ENCODE data around the gene UBE3B. TPM values are rescaled to one million over a fixed set of nuclear protein-coding genes. Genes with fewer than 3 reads are reported as not detected.

Gene UBE3B
- total RNA-seq, 1 donor from 2014 or later: 28.4 TPM

DNA sequence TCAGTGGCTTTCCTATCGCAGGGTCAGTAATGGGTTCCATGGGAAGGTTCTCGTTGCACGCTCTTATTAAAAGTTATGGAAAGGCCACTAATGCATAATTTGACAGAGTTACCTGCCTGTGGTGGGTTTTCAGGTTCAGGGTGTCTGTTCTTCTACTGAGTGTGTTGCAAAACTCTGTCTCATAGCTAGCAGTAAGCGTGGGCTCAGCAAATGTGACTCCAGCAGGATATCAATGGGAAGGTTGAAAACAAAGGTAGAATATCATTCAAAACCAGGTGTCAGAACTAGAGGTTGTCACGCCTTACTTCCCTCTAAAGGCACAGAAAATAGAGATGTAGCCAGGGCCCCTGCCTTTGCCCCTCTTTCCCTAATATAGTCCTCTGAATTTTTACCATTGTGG is 24.9 kb downstream of the UBE3B start:
- DNase-seq (ENCODE audit: low spot score): no peak
- Mint-ChIP-seq H3K4me3 (no peak overlapping the region), H3K4me1 (no peaks in the 10 kb centered on the region), H3K9me3 (no peaks in the 10 kb centered on the region), H3K27ac (no peak overlapping the region), H3K36me3 (peaks cover 24% of the 10 kb centered on the region), H3K27me3 (ENCODE audit: insufficient read depth, low read depth) (no peaks in the 10 kb centered on the region)
- no peaks in the 10 kb centered on the region for H3F3A ChIP-seq (ENCODE audit: low read depth)
- H3K27ac ChIP-seq: no peak overlapping the region
- H3K36me3 ChIP-seq: no peaks in the 10 kb centered on the region
- no peaks in the 10 kb centered on the region for H3K4me1 ChIP-seq
- no peaks in the 10 kb centered on the region for H3K79me2 ChIP-seq (ENCODE audit: low read depth)
- TF ChIP-seq EZH2phosphoT487 (IDR thresholded peaks at IDR 0.05) (no peak), EZH2 (IDR thresholded peaks at IDR 0.05) (no peak)
- no peaks in the 10 kb centered on the region for H3K9me3 ChIP-seq (ENCODE audit: low read depth)
- H3K27me3 ChIP-seq: no peaks in the 10 kb centered on the region
- H3K4me3 ChIP-seq: no peak overlapping the region
- H3K9ac ChIP-seq: no peak overlapping the region
- no peaks in the 10 kb centered on the region for H4K20me1 ChIP-seq (ENCODE audit: low read depth)
- no peak overlapping the region for H2AFZ ChIP-seq (replicated peaks)
- no peak overlapping the region for H3K4me2 ChIP-seq

GRCh38 chr12:109503611-109504010 is 26.2 kb downstream of the UBE3B start:
- Histone ChIP-seq H3K27me3 (no peaks in the 10 kb centered on the region), H3K79me2 (ENCODE audit: low read depth) (no peaks in the 10 kb centered on the region), H3K4me3 (no peak overlapping the region), H3K36me3 (no peaks in the 10 kb centered on the region), H3K27ac (no peak overlapping the region), H2AFZ (replicated peaks) (no peak overlapping the region), H4K20me1 (ENCODE audit: low read depth) (no peaks in the 10 kb centered on the region), H3K9ac (no peak overlapping the region), H3K9me3 (ENCODE audit: low read depth) (no peaks in the 10 kb centered on the region), H3K4me2 (no peak overlapping the region), H3F3A (ENCODE audit: low read depth) (no peaks in the 10 kb centered on the region), H3K4me1 (no peaks in the 10 kb centered on the region)
- Mint-ChIP-seq H3K9me3 (no peaks in the 10 kb centered on the region), H3K27me3 (ENCODE audit: insufficient read depth, low read depth) (peaks cover 3% of the 10 kb centered on the region), H3K36me3 (peaks cover 21% of the 10 kb centered on the region), H3K27ac (no peak overlapping the region), H3K4me3 (no peak overlapping the region), H3K4me1 (no peaks in the 10 kb centered on the region)
- DNase-seq (ENCODE audit: low spot score): no peak
- TF ChIP-seq EZH2phosphoT487 (IDR thresholded peaks at IDR 0.05) (no peak), EZH2 (IDR thresholded peaks at IDR 0.05) (no peak)
- TF ChIP-seq, protein P1, sequence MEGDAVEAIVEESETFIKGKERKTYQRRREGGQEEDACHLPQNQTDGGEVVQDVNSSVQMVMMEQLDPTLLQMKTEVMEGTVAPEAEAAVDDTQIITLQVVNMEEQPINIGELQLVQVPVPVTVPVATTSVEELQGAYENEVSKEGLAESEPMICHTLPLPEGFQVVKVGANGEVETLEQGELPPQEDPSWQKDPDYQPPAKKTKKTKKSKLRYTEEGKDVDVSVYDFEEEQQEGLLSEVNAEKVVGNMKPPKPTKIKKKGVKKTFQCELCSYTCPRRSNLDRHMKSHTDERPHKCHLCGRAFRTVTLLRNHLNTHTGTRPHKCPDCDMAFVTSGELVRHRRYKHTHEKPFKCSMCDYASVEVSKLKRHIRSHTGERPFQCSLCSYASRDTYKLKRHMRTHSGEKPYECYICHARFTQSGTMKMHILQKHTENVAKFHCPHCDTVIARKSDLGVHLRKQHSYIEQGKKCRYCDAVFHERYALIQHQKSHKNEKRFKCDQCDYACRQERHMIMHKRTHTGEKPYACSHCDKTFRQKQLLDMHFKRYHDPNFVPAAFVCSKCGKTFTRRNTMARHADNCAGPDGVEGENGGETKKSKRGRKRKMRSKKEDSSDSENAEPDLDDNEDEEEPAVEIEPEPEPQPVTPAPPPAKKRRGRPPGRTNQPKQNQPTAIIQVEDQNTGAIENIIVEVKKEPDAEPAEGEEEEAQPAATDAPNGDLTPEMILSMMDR (IDR thresholded peaks at IDR 0.05): no peak

DNA sequence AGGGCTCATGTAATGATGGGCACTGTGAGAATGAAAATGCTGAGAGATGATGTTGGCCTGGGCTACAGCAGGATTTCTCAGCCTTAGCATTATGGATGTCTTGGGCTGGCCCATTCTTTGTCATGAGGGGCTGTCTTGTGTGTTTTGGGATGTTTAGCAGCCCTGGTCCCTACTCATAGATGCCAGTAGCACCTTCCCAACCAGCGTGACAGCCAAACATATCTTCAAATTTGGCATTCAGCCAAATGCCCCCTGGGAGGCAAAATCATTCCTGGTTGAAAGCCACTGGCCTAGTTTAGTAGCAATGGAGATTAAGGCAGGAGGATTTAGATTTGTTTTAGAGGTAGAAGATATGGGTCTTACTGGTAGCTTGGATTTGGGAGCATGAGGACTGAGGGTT is 26.6 kb downstream of the UBE3B start:
- H3K9me3 Mint-ChIP-seq: no peaks in the 10 kb centered on the region
- H3K4me1 ChIP-seq: no peaks in the 10 kb centered on the region
- no peak overlapping the region for H3K9ac ChIP-seq
- H3K4me3 ChIP-seq: no peak overlapping the region
- no peaks in the 10 kb centered on the region for H3K4me1 Mint-ChIP-seq
- TF ChIP-seq EZH2phosphoT487 (IDR thresholded peaks at IDR 0.05): no peak
- no peak for TF ChIP-seq EZH2 (IDR thresholded peaks at IDR 0.05)
- TF ChIP-seq, protein P1 (IDR thresholded peaks at IDR 0.05): no peak
- H3K36me3 ChIP-seq: no peaks in the 10 kb centered on the region
- H3K27me3 ChIP-seq: no peaks in the 10 kb centered on the region
- no peaks in the 10 kb centered on the region for H4K20me1 ChIP-seq (ENCODE audit: low read depth)
- no peak overlapping the region for H3K4me2 ChIP-seq
- no peak overlapping the region for H2AFZ ChIP-seq (replicated peaks)
- H3F3A ChIP-seq (ENCODE audit: low read depth): no peaks in the 10 kb centered on the region
- no peak overlapping the region for H3K4me3 Mint-ChIP-seq
- no peak overlapping the region for H3K27ac ChIP-seq
- no peak overlapping the region for H3K27ac Mint-ChIP-seq
- peaks cover 23% of the 10 kb centered on the region for H3K36me3 Mint-ChIP-seq
- H3K79me2 ChIP-seq (ENCODE audit: low read depth): no peaks in the 10 kb centered on the region
- DNase-seq (ENCODE audit: low spot score): no peak
- H3K9me3 ChIP-seq (ENCODE audit: low read depth): no peaks in the 10 kb centered on the region
- peaks cover 3% of the 10 kb centered on the region for H3K27me3 Mint-ChIP-seq (ENCODE audit: insufficient read depth, low read depth)

GRCh38 chr12:109510196-109510595 is 32.8 kb downstream of the UBE3B start:
- H3K4me3 ChIP-seq: no peak overlapping the region
- no peak for TF ChIP-seq EZH2 (IDR thresholded peaks at IDR 0.05)
- no peak for TF ChIP-seq EZH2phosphoT487 (IDR thresholded peaks at IDR 0.05)
- no peaks in the 10 kb centered on the region for H3K9me3 Mint-ChIP-seq
- H3K4me2 ChIP-seq: no peak overlapping the region
- no peaks in the 10 kb centered on the region for H3K27me3 ChIP-seq
- no peak overlapping the region for H3K9ac ChIP-seq
- peaks cover 9% of the 10 kb centered on the region for H3K4me1 Mint-ChIP-seq
- no peak overlapping the region for H3K4me3 Mint-ChIP-seq
- no peaks in the 10 kb centered on the region for H3K36me3 ChIP-seq
- no peaks in the 10 kb centered on the region for H3K4me1 ChIP-seq
- peaks cover 25% of the 10 kb centered on the region for H3K36me3 Mint-ChIP-seq
- no peak overlapping the region for H3K27ac Mint-ChIP-seq
- no peaks in the 10 kb centered on the region for H3K79me2 ChIP-seq (ENCODE audit: low read depth)
- peaks cover 3% of the 10 kb centered on the region for H3K27me3 Mint-ChIP-seq (ENCODE audit: insufficient read depth, low read depth)
- no peak for DNase-seq (ENCODE audit: low spot score)
- H3K27ac ChIP-seq: no peak overlapping the region
- H2AFZ ChIP-seq (replicated peaks): no peak overlapping the region
- H3F3A ChIP-seq (ENCODE audit: low read depth): no peaks in the 10 kb centered on the region
- H3K9me3 ChIP-seq (ENCODE audit: low read depth): no peaks in the 10 kb centered on the region
- H4K20me1 ChIP-seq (ENCODE audit: low read depth): no peaks in the 10 kb centered on the region
